ENCODE data around the gene LUZP4. TPM values are rescaled to one million over a fixed set of nuclear protein-coding genes. Genes with fewer than 3 reads are reported as not detected.

Gene LUZP4
- total and polyA plus RNA-seq, 10 of the 15 experiments (the other 5 are each of a cell fraction or from before 2014, with no cell fraction given) = not detected

GRCh38 chrX:115257711-115258110 is 31.8 kb upstream of the LUZP4 start:
- POLR2A ChIA-PET = no interaction called here
- FAIRE-seq (no peak), ATAC-seq (no peak), DNase-seq (ENCODE audit: low read depth, low spot score) (no peak)
- TF ChIP-seq EED (IDR thresholded peaks at IDR 0.05; ENCODE audit: low read depth) (no peak), TCF12 (IDR thresholded peaks at IDR 0.05; ENCODE audit: low read depth, low read length) (no peak), MYB (IDR thresholded peaks at IDR 0.05; ENCODE audit: borderline replicate concordance, low read depth, low read length) (no peak), ZNF207 (IDR thresholded peaks at IDR 0.05; ENCODE audit: borderline replicate concordance) (no peak)
- RAD21 ChIA-PET (ENCODE audit: unreplicated experiment) = no interaction called here
- in situ Hi-C loops (cut with MboI) = no loop called here
- no peak overlapping the region for H2AFZ ChIP-seq (ENCODE audit: control insufficient read depth, low read depth, low read length)
- no peak overlapping the region for H3K4me3 ChIP-seq
- CTCF ChIA-PET = no interaction called here
- intact Hi-C loops (cut with micrococcal nuclease; ENCODE audit: unreplicated experiment) = no loop called here
- SMC1A ChIA-PET (ENCODE audit: uncharacterized antibody, unreplicated experiment) = no interaction called here
- BruUV-seq (replicated peaks) = no TSS peak
- H3K36me3 ChIP-seq (ENCODE audit: control insufficient read depth in 2 of 2, insufficient read depth in 2 of 2, low read length in 1 of 2) = no peaks in the 10 kb centered on the region
- no peaks in the 10 kb centered on the region for H3K9me3 ChIP-seq (replicated peaks; ENCODE audit: control insufficient read depth, insufficient read depth, low read length)
- H3K9ac ChIP-seq (ENCODE audit: control insufficient read depth, insufficient read depth, low read length) = no peak overlapping the region
- no peaks in the 10 kb centered on the region for H3K79me2 ChIP-seq (ENCODE audit: control insufficient read depth, insufficient read depth, low read length)
- no peaks in the 10 kb centered on the region for H3K27me3 ChIP-seq (replicated peaks in 1 of 2; ENCODE audit: control insufficient read depth in 2 of 2, insufficient read depth in 2 of 2, low read length in 1 of 2)
- no peak overlapping the region for H3K4me2 ChIP-seq (ENCODE audit: control insufficient read depth, insufficient read depth)
- no peaks in the 10 kb centered on the region for H4K20me1 ChIP-seq (ENCODE audit: control insufficient read depth, insufficient read depth)
- no peaks in the 10 kb centered on the region for H3K4me1 ChIP-seq (ENCODE audit: control insufficient read depth, insufficient read depth, low read length)
- no peak overlapping the region for H3K27ac ChIP-seq (ENCODE audit: control insufficient read depth, insufficient read depth)

- intact Hi-C loops (cut with micrococcal nuclease; ENCODE audit: unreplicated experiment) = no loop called here
- Histone ChIP-seq H3K4me2 (ENCODE audit: control insufficient read depth, insufficient read depth) (no peak overlapping the region), H3K36me3 (ENCODE audit: control insufficient read depth in 2 of 2, insufficient read depth in 2 of 2, low read length in 1 of 2) (no peaks in the 10 kb centered on the region), H3K79me2 (ENCODE audit: control insufficient read depth, insufficient read depth, low read length) (no peaks in the 10 kb centered on the region), H3K4me3 (no peak overlapping the region), H3K4me1 (ENCODE audit: control insufficient read depth, insufficient read depth, low read length) (no peaks in the 10 kb centered on the region), H3K9me3 (replicated peaks; ENCODE audit: control insufficient read depth, insufficient read depth, low read length) (no peaks in the 10 kb centered on the region), H2AFZ (ENCODE audit: control insufficient read depth, low read depth, low read length) (no peak overlapping the region), H4K20me1 (ENCODE audit: control insufficient read depth, insufficient read depth) (no peaks in the 10 kb centered on the region), H3K27ac (ENCODE audit: control insufficient read depth, insufficient read depth) (no peak overlapping the region), H3K27me3 (replicated peaks in 1 of 2; ENCODE audit: control insufficient read depth in 2 of 2, insufficient read depth in 2 of 2, low read length in 1 of 2) (no peaks in the 10 kb centered on the region), H3K9ac (ENCODE audit: control insufficient read depth, insufficient read depth, low read length) (no peak overlapping the region)
- SMC1A ChIA-PET (ENCODE audit: uncharacterized antibody, unreplicated experiment) = interaction anchor here (0.8 to 1.1 kb wide), 2 partner anchors 9 to 91 kb away, joined by 3 read pairs; no protein-coding TSS in a partner anchor
- POLR2A ChIA-PET = no interaction called here
- BruUV-seq (replicated peaks) = no TSS peak
- in situ Hi-C loops (cut with MboI) = no loop called here
- no peak for ATAC-seq
- WGBS (ENCODE audit: insufficient coverage, insufficient replicate concordance, low lambda C conversion rate, missing lambda C conversion rate) = 31% methylated on average over 3 of the region's 3 CpGs
- CTCF ChIA-PET = no interaction called here
- RAD21 ChIA-PET (ENCODE audit: unreplicated experiment) = no interaction called here
- no peak for FAIRE-seq
- no peak for DNase-seq (ENCODE audit: low read depth, low spot score)
- TF ChIP-seq MTA2 (IDR thresholded peaks at IDR 0.05; ENCODE audit: low read depth) (no peak), YBX1 (IDR thresholded peaks at IDR 0.05) (no peak), POLR2AphosphoS2 (IDR thresholded peaks at IDR 0.05; ENCODE audit: low read depth, low read length) (no peak), TARDBP (IDR thresholded peaks at IDR 0.05; ENCODE audit: borderline replicate concordance) (no peak), POLR2A (IDR thresholded peaks at IDR 0.05; ENCODE audit: low read depth, low read length) (no peak), ETV6 (conservative IDR thresholded peaks at IDR 0.05 in 1 of 2, IDR thresholded peaks at IDR 0.05 in 1 of 2; ENCODE audit: borderline replicate concordance in 1 of 2, low read depth in 1 of 2) (no peak)
- TF ChIP-seq, protein P1, sequence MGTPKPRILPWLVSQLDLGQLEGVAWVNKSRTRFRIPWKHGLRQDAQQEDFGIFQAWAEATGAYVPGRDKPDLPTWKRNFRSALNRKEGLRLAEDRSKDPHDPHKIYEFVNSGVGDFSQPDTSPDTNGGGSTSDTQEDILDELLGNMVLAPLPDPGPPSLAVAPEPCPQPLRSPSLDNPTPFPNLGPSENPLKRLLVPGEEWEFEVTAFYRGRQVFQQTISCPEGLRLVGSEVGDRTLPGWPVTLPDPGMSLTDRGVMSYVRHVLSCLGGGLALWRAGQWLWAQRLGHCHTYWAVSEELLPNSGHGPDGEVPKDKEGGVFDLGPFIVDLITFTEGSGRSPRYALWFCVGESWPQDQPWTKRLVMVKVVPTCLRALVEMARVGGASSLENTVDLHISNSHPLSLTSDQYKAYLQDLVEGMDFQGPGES (IDR thresholded peaks at IDR 0.05) = no peak
- TF ChIP-seq, protein P2, sequence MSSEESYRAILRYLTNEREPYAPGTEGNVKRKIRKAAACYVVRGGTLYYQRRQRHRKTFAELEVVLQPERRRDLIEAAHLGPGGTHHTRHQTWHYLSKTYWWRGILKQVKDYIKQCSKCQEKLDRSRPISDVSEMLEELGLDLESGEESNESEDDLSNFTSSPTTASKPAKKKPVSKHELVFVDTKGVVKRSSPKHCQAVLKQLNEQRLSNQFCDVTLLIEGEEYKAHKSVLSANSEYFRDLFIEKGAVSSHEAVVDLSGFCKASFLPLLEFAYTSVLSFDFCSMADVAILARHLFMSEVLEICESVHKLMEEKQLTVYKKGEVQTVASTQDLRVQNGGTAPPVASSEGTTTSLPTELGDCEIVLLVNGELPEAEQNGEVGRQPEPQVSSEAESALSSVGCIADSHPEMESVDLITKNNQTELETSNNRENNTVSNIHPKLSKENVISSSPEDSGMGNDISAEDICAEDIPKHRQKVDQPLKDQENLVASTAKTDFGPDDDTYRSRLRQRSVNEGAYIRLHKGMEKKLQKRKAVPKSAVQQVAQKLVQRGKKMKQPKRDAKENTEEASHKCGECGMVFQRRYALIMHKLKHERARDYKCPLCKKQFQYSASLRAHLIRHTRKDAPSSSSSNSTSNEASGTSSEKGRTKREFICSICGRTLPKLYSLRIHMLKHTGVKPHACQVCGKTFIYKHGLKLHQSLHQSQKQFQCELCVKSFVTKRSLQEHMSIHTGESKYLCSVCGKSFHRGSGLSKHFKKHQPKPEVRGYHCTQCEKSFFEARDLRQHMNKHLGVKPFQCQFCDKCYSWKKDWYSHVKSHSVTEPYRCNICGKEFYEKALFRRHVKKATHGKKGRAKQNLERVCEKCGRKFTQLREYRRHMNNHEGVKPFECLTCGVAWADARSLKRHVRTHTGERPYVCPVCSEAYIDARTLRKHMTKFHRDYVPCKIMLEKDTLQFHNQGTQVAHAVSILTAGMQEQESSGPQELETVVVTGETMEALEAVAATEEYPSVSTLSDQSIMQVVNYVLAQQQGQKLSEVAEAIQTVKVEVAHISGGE (CRISPR knock-in tag; IDR thresholded peaks at IDR 0.05) = no peak
Observed at GRCh38 chrX:115259238-115259875, 30.2 kb upstream of the LUZP4 start.
